GM12873 (cell line): ENCODE results near the gene SLC9A8.

Source experiments
- CTCF ChIP-seq: IDR thresholded peaks from 2 replicates; pipeline ENCODE4 v1.5.1; 2012; ENCODE audit warnings: low read depth, mild to moderate bottlenecking, moderate library complexity, low read length, control low read depth; ENCODE audit not compliant: insufficient read depth; ENCODE audit errors: missing control alignments

Gene SLC9A8

GRCh38 chr20:49862607-49863200 lies 50.1 kb downstream of the SLC9A8 start:
- TF ChIP-seq CTCF: no peak

GRCh38 chr20:49863666-49864065 lies 51.0 kb downstream of the SLC9A8 start:
- no peak for TF ChIP-seq CTCF

- TF ChIP-seq CTCF: no peak
Observed at GRCh38 chr20:49865559-49865958, 52.9 kb downstream of the SLC9A8 start.

GRCh38 chr20:49866051-49866450 lies 53.4 kb downstream of the SLC9A8 start:
- no peak for TF ChIP-seq CTCF

GRCh38 chr20:49867453-49868215 lies 55.0 kb downstream of the SLC9A8 start:
- no peak for TF ChIP-seq CTCF

- TF ChIP-seq CTCF: no peak
Observed at GRCh38 chr20:49868538-49868937, 55.9 kb downstream of the SLC9A8 start.

GRCh38 chr20:49868964-49869363 lies 56.3 kb downstream of the SLC9A8 start:
- no peak for TF ChIP-seq CTCF
